GM23338 (cell line): Measurements from ENCODE around the gene CD1C. TPM values are rescaled to one million over a fixed set of nuclear protein-coding genes. Genes with fewer than 3 reads are reported as not detected.
A peak's percentile ranks its signal among the peaks of the same experiment; 100 is the strongest.

ENCODE experiments used
- ATAC-seq: fragments of 200-7000 bp; cut with Tn5 transposase; 3 replicates; pipeline ENCODE4 v1.9.1; 2020
- DNase-seq: peaks from one replicate; pipeline ENCODE4 v3.0.0-alpha.2; 2015; ENCODE audit warnings: low spot score
- H2AFZ ChIP-seq: fragments of 200-600 bp; sonication (generic); 2 replicates; pipeline ENCODE4 v1.8.0; 2016; ENCODE audit warnings: antibody characterized with exemption, mild to moderate bottlenecking, moderate library complexity
- H3F3A ChIP-seq: fragments of 200-600 bp; sonication (generic); replicated peaks from 2 replicates; pipeline ENCODE4 v1.8.0; 2017; ENCODE audit warnings: antibody characterized with exemption, mixed run types, low read depth
- H3K27ac ChIP-seq: fragments of 200-600 bp; sonication (generic); 2 replicates; pipeline ENCODE4 v1.6.1; 2016; ENCODE audit warnings: low read depth
- H3K27me3 ChIP-seq: fragments of 200-600 bp; sonication (generic); 2 replicates; pipeline ENCODE4 v1.8.0; 2016; ENCODE audit warnings: mild to moderate bottlenecking, mixed run types, moderate library complexity; ENCODE audit not compliant: insufficient read depth
- H3K36me3 ChIP-seq: fragments of 200-600 bp; sonication (generic); 2 replicates; pipeline ENCODE4 v1.8.0; 2016; ENCODE audit warnings: mild to moderate bottlenecking; ENCODE audit not compliant: insufficient read depth
- H3K4me1 ChIP-seq: fragments of 200-600 bp; sonication (generic); 2 replicates; pipeline ENCODE4 v1.8.0; 2016; ENCODE audit warnings: mild to moderate bottlenecking, moderate library complexity; ENCODE audit not compliant: insufficient read depth
- H3K4me2 ChIP-seq: fragments of 200-600 bp; sonication (generic); 2 replicates; pipeline ENCODE4 v1.7.1; 2017; ENCODE audit warnings: mixed run types
- H3K4me3 ChIP-seq: fragments of 200-600 bp; sonication (generic); 2 replicates; pipeline ENCODE4 v1.6.1; 2016; ENCODE audit warnings: mixed run types
- H3K79me2 ChIP-seq: fragments of 200-600 bp; sonication (generic); replicated peaks from 2 replicates; pipeline ENCODE4 v1.8.0; 2017; ENCODE audit warnings: mild to moderate bottlenecking; ENCODE audit not compliant: insufficient read depth
- H3K9me2 ChIP-seq: fragments of 200-600 bp; sonication (generic); 2 replicates; pipeline ENCODE4 v1.8.0; 2017; ENCODE audit not compliant: insufficient read depth
- H4K20me1 ChIP-seq: fragments of 200-600 bp; sonication (generic); replicated peaks from 2 replicates; pipeline ENCODE4 v1.8.0; 2017; ENCODE audit warnings: mild to moderate bottlenecking; ENCODE audit not compliant: insufficient read depth
- H3K27ac Mint-ChIP-seq: 2 replicates; pipeline ENCODE4 v1.8.0; 2020; ENCODE audit warnings: inconsistent platforms, mild to moderate bottlenecking, moderate library complexity, mixed read lengths
- H3K27me3 Mint-ChIP-seq: 3 replicates; pipeline ENCODE4 v1.8.0; 2022; ENCODE audit warnings: low read depth, mild to moderate bottlenecking, moderate library complexity, mixed read lengths, inconsistent platforms; ENCODE audit not compliant: insufficient read depth, poor library complexity
- H3K36me3 Mint-ChIP-seq: 3 replicates; pipeline ENCODE4 v1.8.0; 2021; ENCODE audit warnings: low read depth, mild to moderate bottlenecking, inconsistent platforms, moderate library complexity, mixed read lengths
- H3K4me1 Mint-ChIP-seq: 3 replicates; pipeline ENCODE4 v1.8.0; 2020; ENCODE audit warnings: mild to moderate bottlenecking, inconsistent platforms, mixed read lengths
- H3K4me3 Mint-ChIP-seq: 3 replicates; pipeline ENCODE4 v1.8.0; 2021; ENCODE audit warnings: moderate library complexity, mild to moderate bottlenecking, inconsistent platforms, mixed read lengths
- H3K9me3 Mint-ChIP-seq: 3 replicates; pipeline ENCODE4 v1.8.0; 2020; ENCODE audit warnings: moderate library complexity, mild to moderate bottlenecking, inconsistent platforms, mixed read lengths
- CREB1 ChIP-seq: fragments of 250-450 bp; sonication (Bioruptor Pico); IDR thresholded peaks from 2 replicates; pipeline ENCODE4 v1.5.0; 2020; ENCODE audit warnings: low read depth, mild to moderate bottlenecking, moderate library complexity
- ETS1 ChIP-seq: IDR thresholded peaks from 2 replicates; pipeline ENCODE4 v1.6.1; 2016; ENCODE audit warnings: antibody characterized with exemption
- EZH2phosphoT487 ChIP-seq: fragments of 200-600 bp; sonication (generic); IDR thresholded peaks from one replicate; pipeline ENCODE4 v1.8.1; 2018; ENCODE audit warnings: antibody characterized with exemption; ENCODE audit not compliant: unreplicated experiment
- JUNB ChIP-seq: IDR thresholded peaks from one replicate; pipeline ENCODE4 v1.6.1; 2016; ENCODE audit warnings: antibody characterized with exemption; ENCODE audit not compliant: unreplicated experiment
- ZNF462 ChIP-seq: fragments of 250-450 bp; sonication (Bioruptor Pico); IDR thresholded peaks from 2 replicates; pipeline ENCODE4 v1.5.0; 2020; ENCODE audit warnings: mild to moderate bottlenecking, moderate library complexity
- polyA plus RNA-seq: library from polyadenylated mRNA; unstranded; fragments of >200 nt; fragmentation: Nextera tagmentation; extraction: Ambion mirVana; gene quantifications from 2 replicates; pipeline ENCODE4 v1.2.1, GENCODE V29; 2016
- total RNA-seq: library from RNA; depleted of rRNA; stranded (reverse); fragments of >200 nt; shearing (Covaris generic); gene quantifications from 2 replicates; pipeline ENCODE4 v1.2.3, GENCODE V29; 2014
- TF ChIP-seq, protein P1 (sequence below): IDR thresholded peaks from one replicate; pipeline ENCODE4 v1.6.1; 2018; ENCODE audit warnings: antibody characterized with exemption; ENCODE audit not compliant: unreplicated experiment

The CD1C gene
- total and polyA plus RNA-seq, 2 experiments from 2014 or later = not detected

GRCh38 chr1:158248118-158248517 is 41.6 kb upstream of the CD1C start (continued):
- TF ChIP-seq ETS1 = no peak
- TF ChIP-seq JUNB = no peak

DNA sequence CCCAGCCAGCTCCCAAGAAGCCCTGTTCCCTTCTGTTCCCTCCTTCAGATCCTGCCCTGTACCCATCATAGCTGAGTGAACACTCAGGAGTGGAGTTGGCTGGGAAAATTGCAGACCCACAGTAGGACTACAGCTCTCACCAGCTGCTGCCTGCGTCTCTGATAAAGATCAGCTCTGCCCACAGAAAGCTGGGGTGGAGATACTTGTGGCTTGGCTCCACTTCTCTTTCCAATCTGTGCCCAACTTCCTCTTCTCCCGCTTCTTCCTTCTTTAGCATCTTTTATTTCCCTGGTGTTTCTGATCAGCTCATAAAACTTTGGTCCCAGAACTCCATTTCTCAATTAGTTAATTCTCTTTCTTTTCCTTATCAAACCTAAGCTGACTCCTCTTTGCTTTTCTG is 41.0 kb upstream of the CD1C start:
- Mint-ChIP-seq H3K36me3 (no peaks in the 10 kb centered on the region), H3K27me3 (peaks cover 3% of the 10 kb centered on the region), H3K4me3 (no peak overlapping the region), H3K4me1 (no peaks in the 10 kb centered on the region), H3K9me3 (no peaks in the 10 kb centered on the region), H3K27ac (no peak overlapping the region)
- DNase-seq (no peak), ATAC-seq (no peak)
- H3K9me2 ChIP-seq = 0 out of 2 replicates have a peak, but pooled peaks cover 3% of the 10 kb centered on the region
- H3K4me3 ChIP-seq = no peak overlapping the region
- no peaks in the 10 kb centered on the region for H3K4me1 ChIP-seq
- no peaks in the 10 kb centered on the region for H3K79me2 ChIP-seq
- no peaks in the 10 kb centered on the region for H3K27me3 ChIP-seq
- no peaks in the 10 kb centered on the region for H3F3A ChIP-seq
- no peak overlapping the region for H3K27ac ChIP-seq
- TF ChIP-seq JUNB (no peak), EZH2phosphoT487 (no peak)
- no peaks in the 10 kb centered on the region for H3K36me3 ChIP-seq
- H2AFZ ChIP-seq = peak overlapping the region; percentile 29; the same call in 1 of the 2 replicates
- no peak overlapping the region for H3K4me2 ChIP-seq
- no peaks in the 10 kb centered on the region for H4K20me1 ChIP-seq

GRCh38 chr1:158249646-158250045 is 40.1 kb upstream of the CD1C start:
- H3K4me3 ChIP-seq = no peak overlapping the region
- Mint-ChIP-seq H3K4me3 (no peak overlapping the region), H3K36me3 (no peaks in the 10 kb centered on the region), H3K4me1 (no peaks in the 10 kb centered on the region), H3K9me3 (no peaks in the 10 kb centered on the region), H3K27me3 (peaks cover 3% of the 10 kb centered on the region), H3K27ac (no peak overlapping the region)
- H3K9me2 ChIP-seq = 0 out of 2 replicates have a peak, but pooled peaks cover 3% of the 10 kb centered on the region
- H4K20me1 ChIP-seq = no peaks in the 10 kb centered on the region
- no peak overlapping the region for H3K27ac ChIP-seq
- no peak overlapping the region for H3K4me2 ChIP-seq
- no peaks in the 10 kb centered on the region for H3K27me3 ChIP-seq
- H3K79me2 ChIP-seq = no peaks in the 10 kb centered on the region
- H3K4me1 ChIP-seq = no peaks in the 10 kb centered on the region
- DNase-seq = no peak
- H3F3A ChIP-seq = no peaks in the 10 kb centered on the region
- no peak overlapping the region for H2AFZ ChIP-seq
- no peak for ATAC-seq
- no peak for TF ChIP-seq CREB1 (CRISPR knock-in tag)
- TF ChIP-seq, protein P1, sequence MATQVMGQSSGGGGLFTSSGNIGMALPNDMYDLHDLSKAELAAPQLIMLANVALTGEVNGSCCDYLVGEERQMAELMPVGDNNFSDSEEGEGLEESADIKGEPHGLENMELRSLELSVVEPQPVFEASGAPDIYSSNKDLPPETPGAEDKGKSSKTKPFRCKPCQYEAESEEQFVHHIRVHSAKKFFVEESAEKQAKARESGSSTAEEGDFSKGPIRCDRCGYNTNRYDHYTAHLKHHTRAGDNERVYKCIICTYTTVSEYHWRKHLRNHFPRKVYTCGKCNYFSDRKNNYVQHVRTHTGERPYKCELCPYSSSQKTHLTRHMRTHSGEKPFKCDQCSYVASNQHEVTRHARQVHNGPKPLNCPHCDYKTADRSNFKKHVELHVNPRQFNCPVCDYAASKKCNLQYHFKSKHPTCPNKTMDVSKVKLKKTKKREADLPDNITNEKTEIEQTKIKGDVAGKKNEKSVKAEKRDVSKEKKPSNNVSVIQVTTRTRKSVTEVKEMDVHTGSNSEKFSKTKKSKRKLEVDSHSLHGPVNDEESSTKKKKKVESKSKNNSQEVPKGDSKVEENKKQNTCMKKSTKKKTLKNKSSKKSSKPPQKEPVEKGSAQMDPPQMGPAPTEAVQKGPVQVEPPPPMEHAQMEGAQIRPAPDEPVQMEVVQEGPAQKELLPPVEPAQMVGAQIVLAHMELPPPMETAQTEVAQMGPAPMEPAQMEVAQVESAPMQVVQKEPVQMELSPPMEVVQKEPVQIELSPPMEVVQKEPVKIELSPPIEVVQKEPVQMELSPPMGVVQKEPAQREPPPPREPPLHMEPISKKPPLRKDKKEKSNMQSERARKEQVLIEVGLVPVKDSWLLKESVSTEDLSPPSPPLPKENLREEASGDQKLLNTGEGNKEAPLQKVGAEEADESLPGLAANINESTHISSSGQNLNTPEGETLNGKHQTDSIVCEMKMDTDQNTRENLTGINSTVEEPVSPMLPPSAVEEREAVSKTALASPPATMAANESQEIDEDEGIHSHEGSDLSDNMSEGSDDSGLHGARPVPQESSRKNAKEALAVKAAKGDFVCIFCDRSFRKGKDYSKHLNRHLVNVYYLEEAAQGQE = no peak
- TF ChIP-seq ZNF462 = no peak
- no peaks in the 10 kb centered on the region for H3K36me3 ChIP-seq
